Cardiac atrium fibroblast (primary cell): ENCODE results near the gene ZNF396. TPM values are rescaled to one million over a fixed set of nuclear protein-coding genes. Genes with fewer than 3 reads are reported as not detected.

Source experiments
- total RNA-seq: library from RNA; depleted of rRNA; stranded (reverse); fragments of >200 nt; gene quantifications from 2 replicates; pipeline ENCODE4 v1.2.3, GENCODE V29; 2015

The ZNF396 gene
- 0.32 and 0.54 TPM in 2 replicates for total RNA-seq

GRCh38 chr18:35376742-35377695 is at the start of gene ZNF396:
TSS of gene ZNF396 (minus strand) at chr18:35377337. CDS start at chr18:35374292, 3,045 bp downstream.

GRCh38 chr18:35343936-35344735 is 33.0 kb downstream of the ZNF396 start, which contains the start of gene ZNF24:
TSS of gene ZNF24 (minus strand) at chr18:35344420. CDS start at chr18:35340650, 3,770 bp downstream.

Other genes starting within 250 kb of the ZNF396 start
- gene ZNF397, start 136.3 kb downstream of the ZNF396 start, total RNA-seq: 10.1 and 13.0 TPM in 2 replicates
- 8.3 and 8.8 TPM in 2 replicates for gene ZSCAN30, start 87.1 kb downstream of the ZNF396 start, total RNA-seq
- 11.7 and 16.0 TPM in 2 replicates for gene ZNF24, start 32.9 kb downstream of the ZNF396 start, total RNA-seq
- 2.0 and 2.4 TPM in 2 replicates for gene INO80C, start 120.6 kb upstream of the ZNF396 start, total RNA-seq
- gene GALNT1, start 204.4 kb upstream of the ZNF396 start, total RNA-seq: 74.7 and 95.4 TPM in 2 replicates